T-cell (primary cell): ENCODE measurements around the gene KMT2D. TPM values are rescaled to one million over a fixed set of nuclear protein-coding genes. Genes with fewer than 3 reads are reported as not detected.

ENCODE experiments used
- ATAC-seq, 4 experiments: fragments of 200-7000 bp in 3 of 4; fragments of 150-1000 bp in 1 of 4; cut with Tn5 transposase; replicated peaks in 1 of 4; 1 replicate in 3 of 4; 2 replicates in 1 of 4; pipeline ENCODE4 v1.10.0; 2021; ENCODE audit warnings: moderate library complexity in 3 of 4, mild to moderate bottlenecking in 2 of 4, moderate number of reproducible peaks in 1 of 4
- CTCF ChIA-PET, 2 donors: fragments of 300-600 bp; sonication (Branson Sonifier 250); formaldehyde crosslinking; loops; one replicate each; lab custom pipeline; 2022; ENCODE audit warnings: antibody characterized with exemption in 2 of 2; lab: Charles Lee
- POLR2A ChIA-PET, 2 donors: fragments of 300-600 bp; sonication (Branson Sonifier 250); formaldehyde crosslinking; loops; one replicate each; lab custom pipeline; 2022; ENCODE audit warnings: antibody characterized with exemption in 2 of 2; lab: Charles Lee
- DNase-seq, 35 experiments: peaks; one replicate each; pipeline versions ENCODE4 v3.0.0 to v3.0.0-alpha.2; 2013 to 2023
- H3K27ac ChIP-seq: one replicate; pipeline ENCODE4 v1.5.1; 2013; ENCODE audit warnings: low read length
- H3K27me3 ChIP-seq, 2 experiments: replicated peaks in 1 of 2; 1 replicate in 1 of 2; 2 replicates in 1 of 2; pipeline versions ENCODE4 v1.6.1 to v1.7.0; 2013; ENCODE audit warnings: low read length in 1 of 2, mixed read lengths in 1 of 2; ENCODE audit not compliant: control insufficient read depth in 2 of 2, insufficient read depth in 2 of 2; ENCODE audit errors: extremely low read depth in 1 of 2
- H3K36me3 ChIP-seq, 2 donors: 1 replicate in 1 of 2; 2 replicates in 1 of 2; pipeline versions ENCODE4 v1.6.1 to v1.7.0; 2013; ENCODE audit warnings: low read length in 1 of 2; ENCODE audit not compliant: control insufficient read depth in 2 of 2, insufficient read depth in 1 of 2; ENCODE audit errors: extremely low read depth in 1 of 2
- H3K4me1 ChIP-seq, 2 experiments: 1 replicate in 1 of 2; 2 replicates in 1 of 2; pipeline versions ENCODE4 v1.6.1 to v1.7.0; 2013; ENCODE audit warnings: low read length in 2 of 2, mixed read lengths in 1 of 2; ENCODE audit not compliant: insufficient read depth in 2 of 2, control insufficient read depth in 1 of 2; ENCODE audit errors: extremely low read depth in 1 of 2
- H3K4me3 ChIP-seq, 2 donors: 1 replicate in 1 of 2; 2 replicates in 1 of 2; pipeline versions ENCODE4 v1.5.1 to v1.7.0; 2013; ENCODE audit warnings: mild to moderate bottlenecking in 2 of 2, low read length in 1 of 2, moderate library complexity in 1 of 2; ENCODE audit not compliant: control insufficient read depth in 1 of 2; ENCODE audit errors: extremely low read depth in 1 of 2
- H3K9me3 ChIP-seq: 2 replicates; pipeline ENCODE4 v1.7.0; 2013
- H3K27ac Mint-ChIP-seq, 2 donors: one replicate each; pipeline ENCODE4 v1.8.0; 2020 to 2021; ENCODE audit warnings: mild to moderate bottlenecking in 2 of 2, mixed read lengths in 2 of 2
- H3K27me3 Mint-ChIP-seq, 2 donors: one replicate each; pipeline ENCODE4 v1.8.0; 2021 to 2022; ENCODE audit warnings: mixed read lengths in 2 of 2
- H3K36me3 Mint-ChIP-seq: one replicate; pipeline ENCODE4 v1.8.0; 2021; ENCODE audit warnings: mixed read lengths
- H3K4me1 Mint-ChIP-seq, 3 donors: one replicate each; pipeline ENCODE4 v1.8.0; 2020 to 2022; ENCODE audit warnings: mixed read lengths in 3 of 3, mild to moderate bottlenecking in 1 of 3
- H3K4me3 Mint-ChIP-seq, 3 donors: one replicate each; pipeline ENCODE4 v1.8.0; 2020 to 2022; ENCODE audit warnings: mild to moderate bottlenecking in 3 of 3, mixed read lengths in 3 of 3, moderate library complexity in 3 of 3
- H3K9me3 Mint-ChIP-seq, 3 donors: one replicate each; pipeline ENCODE4 v1.8.0; 2020 to 2022; ENCODE audit warnings: mixed read lengths in 3 of 3
- WGBS: methylation state at CpG from one replicate; pipeline ENCODE4 v1.1.5; 2013; ENCODE audit warnings: missing lambda C conversion rate; ENCODE audit not compliant: insufficient coverage; 5-methylcytosine and 5-hydroxymethylcytosine counted together
- total RNA-seq, 35 experiments: library from RNA in 6 of 35; stranded (reverse) in 6 of 35; fragments of 120-200 nt in 1 of 35; gene quantifications; one replicate each; pipeline versions ENCODE4 v1.2.1 to v1.2.4 and lab custom pipeline; 2013 to 2026

Gene KMT2D
- total RNA-seq, 5 donors from 2014 or later (not counting 1 experiment from before 2014, with no cell fraction given) = 135 to 161 (median 152) TPM

DNA sequence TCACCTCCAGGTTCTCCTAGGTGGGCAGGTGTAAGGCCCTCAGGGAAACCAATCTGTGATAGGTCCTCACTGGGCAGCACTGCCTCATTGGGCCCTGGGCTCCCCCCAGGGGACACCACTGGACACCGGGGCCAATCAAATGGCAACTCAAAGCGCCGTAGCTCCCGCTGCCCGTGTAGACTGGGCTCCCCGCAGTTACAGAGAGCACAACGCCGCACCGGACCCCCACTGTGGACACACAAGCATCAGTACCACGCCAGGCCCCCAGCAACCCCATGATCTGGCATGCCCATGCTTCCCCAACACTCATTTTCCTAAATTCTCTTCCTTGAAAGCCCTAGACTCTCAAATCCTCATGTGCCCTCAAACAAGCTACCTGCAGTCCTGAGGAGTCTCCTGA lies 6.1 kb downstream of the KMT2D start:
- POLR2A ChIA-PET = no interaction called here
- ATAC-seq = no peak
- peaks cover 47 to 66% (median 65%) of the 10 kb centered on the region in 3 donors for H3K4me1 Mint-ChIP-seq
- Histone ChIP-seq H3K4me3 (no peak overlapping the region), H3K27me3 (no peaks in the 10 kb centered on the region), H3K4me1 (peaks cover 37 to 59% of the 10 kb centered on the region in 2 experiments), H3K27ac (no peak overlapping the region), H3K36me3 (peaks cover 35 to 57% of the 10 kb centered on the region in 2 donors), H3K9me3 (no peaks in the 10 kb centered on the region)
- peaks cover 46% of the 10 kb centered on the region for H3K36me3 Mint-ChIP-seq
- 99% methylated on average over 10 of the region's 10 CpGs for WGBS
- no peaks in the 10 kb centered on the region for H3K9me3 Mint-ChIP-seq
- no peaks in the 10 kb centered on the region for H3K27me3 Mint-ChIP-seq
- peak overlapping the region in 1 of 2 donors; percentile 17 for H3K27ac Mint-ChIP-seq
- no peak for DNase-seq
- peak overlapping the region in 1 of 3 donors; percentile 17 for H3K4me3 Mint-ChIP-seq
- CTCF ChIA-PET = interaction anchor here in 1 of 2 donors (1.4 to 1.9 kb wide), 2 partner anchors 11 to 32 kb away, joined by 5 to 6 read pairs; no protein-coding TSS in a partner anchor

DNA sequence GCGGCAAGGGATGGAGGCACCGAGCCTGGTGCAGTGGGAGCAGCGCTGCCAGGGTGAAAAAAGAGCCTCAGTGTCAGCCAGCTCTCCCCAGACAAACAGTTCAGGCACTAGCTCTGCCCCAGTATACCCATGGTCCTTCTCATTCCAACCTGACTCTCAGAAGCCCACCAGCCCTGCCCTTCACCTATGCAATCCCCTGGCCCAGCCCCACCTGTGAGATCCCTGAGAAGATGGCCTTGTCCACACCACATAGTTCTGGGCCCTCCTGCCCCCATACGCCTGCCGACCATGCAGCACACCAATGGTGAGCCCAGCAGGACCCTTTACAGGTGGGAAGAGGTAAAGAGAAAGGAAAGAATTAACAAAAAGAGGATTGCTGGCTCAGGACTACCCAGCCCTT lies 6.5 kb downstream of the KMT2D start:
- Histone ChIP-seq H3K4me1 (peaks cover 37 to 54% of the 10 kb centered on the region in 2 experiments), H3K27me3 (no peaks in the 10 kb centered on the region), H3K9me3 (no peaks in the 10 kb centered on the region), H3K27ac (no peak overlapping the region), H3K4me3 (no peak overlapping the region), H3K36me3 (peaks cover 36 to 61% of the 10 kb centered on the region in 2 donors)
- CTCF ChIA-PET = interaction anchor here in 1 of 2 donors (1.9 kb wide), 1 partner anchor 11 kb away, joined by 5 read pairs; no protein-coding TSS in a partner anchor
- 100% methylated on average over 1 of the region's 5 CpGs for WGBS
- no peak for ATAC-seq
- no peak for DNase-seq
- no peak overlapping the region for H3K4me3 Mint-ChIP-seq
- H3K27me3 Mint-ChIP-seq = no peaks in the 10 kb centered on the region
- H3K4me1 Mint-ChIP-seq = peaks cover 47 to 62% (median 60%) of the 10 kb centered on the region in 3 donors
- peaks cover 46% of the 10 kb centered on the region for H3K36me3 Mint-ChIP-seq
- H3K9me3 Mint-ChIP-seq = no peaks in the 10 kb centered on the region
- H3K27ac Mint-ChIP-seq = peak overlapping the region in 1 of 2 donors; percentile 11
- POLR2A ChIA-PET = no interaction called here

DNA sequence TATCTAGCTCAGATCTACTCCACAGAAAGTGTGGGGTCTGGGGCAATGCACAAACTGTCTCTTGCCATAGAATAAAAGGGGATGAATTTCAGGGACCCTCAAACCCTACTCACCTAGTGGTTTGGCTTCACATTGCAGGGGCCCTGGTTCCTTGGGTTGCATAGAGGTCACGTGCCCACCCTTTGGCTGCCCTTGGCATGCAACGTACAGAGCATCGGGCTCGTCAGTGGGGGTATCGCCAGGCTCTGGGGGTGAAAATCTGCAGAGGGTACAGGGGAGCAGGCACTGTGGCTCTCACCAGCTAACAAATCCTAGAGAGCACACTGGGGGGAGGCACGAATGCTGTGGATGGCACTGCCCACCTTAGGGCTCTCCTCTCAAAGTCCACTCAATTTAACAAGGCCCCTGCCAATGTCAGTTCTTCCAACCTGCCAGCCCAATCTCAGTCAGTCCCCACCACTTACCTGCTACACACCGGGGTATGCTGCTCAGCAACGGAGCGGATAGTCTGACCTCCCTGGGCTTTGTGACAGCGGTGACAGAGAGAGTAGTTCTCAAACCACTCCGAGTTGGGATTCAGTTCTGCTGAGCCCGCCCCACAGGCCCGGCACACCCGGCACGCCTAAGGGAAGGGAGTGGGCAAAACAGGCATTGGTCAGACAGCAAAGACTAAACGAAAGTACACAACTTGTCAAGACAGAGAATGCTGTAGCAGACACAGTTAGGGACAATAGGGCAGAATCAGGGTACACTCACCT lies 8.0 kb downstream of the KMT2D start:
- Mint-ChIP-seq H3K36me3 (peaks cover 60% of the 10 kb centered on the region), H3K27me3 (no peaks in the 10 kb centered on the region), H3K4me3 (no peak overlapping the region), H3K27ac (no peak overlapping the region), H3K9me3 (no peaks in the 10 kb centered on the region), H3K4me1 (peaks cover 33 to 48% (median 46%) of the 10 kb centered on the region in 3 donors)
- DNase-seq (no peak), ATAC-seq (no peak)
- ChIA-PET CTCF (no interaction called here), POLR2A (no interaction called here)
- Histone ChIP-seq H3K4me3 (no peak overlapping the region), H3K9me3 (no peaks in the 10 kb centered on the region), H3K4me1 (peaks cover 22 to 40% of the 10 kb centered on the region in 2 experiments), H3K27ac (no peak overlapping the region), H3K36me3 (peaks cover 36 to 76% of the 10 kb centered on the region in 2 donors), H3K27me3 (no peaks in the 10 kb centered on the region)
- WGBS = 96% methylated on average over 15 of the region's 16 CpGs

DNA sequence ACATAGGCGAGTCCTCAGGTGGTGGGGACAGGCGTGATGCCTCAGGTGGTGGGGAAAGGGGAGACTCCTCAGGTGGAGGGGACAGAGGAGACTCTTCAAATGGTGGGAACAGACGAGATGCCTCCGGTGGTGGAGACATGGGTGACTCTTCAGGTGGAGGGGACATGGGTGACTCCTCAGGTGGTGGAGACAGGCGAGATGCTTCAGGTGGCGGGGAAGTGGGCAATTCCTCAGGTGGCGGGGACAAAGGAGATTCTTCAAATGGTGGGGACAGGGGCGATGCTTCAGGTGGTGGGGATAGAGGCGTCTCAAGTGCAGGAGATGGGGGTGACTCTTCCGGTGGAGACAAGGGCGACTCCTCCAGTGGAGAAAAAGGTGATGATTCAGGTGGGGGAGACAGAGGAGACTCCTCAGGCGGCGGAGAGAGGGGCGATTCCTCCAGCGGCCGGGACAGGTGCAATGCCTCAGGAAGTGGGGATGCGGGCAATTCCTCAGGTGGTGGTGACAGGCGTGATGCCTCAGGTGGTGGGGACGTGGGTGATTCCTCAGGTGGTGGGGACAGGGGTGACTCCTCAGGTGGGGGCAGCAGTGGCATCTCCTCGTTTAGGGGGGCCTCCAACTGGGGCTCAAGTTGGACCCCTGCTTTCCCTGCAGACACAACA lies 8.7 kb downstream of the KMT2D start:
- no peaks in the 10 kb centered on the region for H3K9me3 ChIP-seq
- H3K27me3 ChIP-seq = no peaks in the 10 kb centered on the region
- H3K4me3 Mint-ChIP-seq = no peak overlapping the region
- ChIA-PET POLR2A (no interaction called here), CTCF (no interaction called here)
- no peak overlapping the region for H3K4me3 ChIP-seq
- peaks cover 63% of the 10 kb centered on the region for H3K36me3 Mint-ChIP-seq
- no peak overlapping the region for H3K27ac Mint-ChIP-seq
- no peak overlapping the region for H3K27ac ChIP-seq
- peaks cover 26 to 41% (median 38%) of the 10 kb centered on the region in 3 donors for H3K4me1 Mint-ChIP-seq
- 95% methylated on average over 16 of the region's 20 CpGs for WGBS
- DNase-seq (no peak), ATAC-seq (no peak)
- peaks cover 16 to 32% of the 10 kb centered on the region in 2 experiments for H3K4me1 ChIP-seq
- H3K36me3 ChIP-seq = peaks cover 36 to 82% of the 10 kb centered on the region in 2 donors
- no peaks in the 10 kb centered on the region for H3K27me3 Mint-ChIP-seq
- no peaks in the 10 kb centered on the region for H3K9me3 Mint-ChIP-seq

DNA sequence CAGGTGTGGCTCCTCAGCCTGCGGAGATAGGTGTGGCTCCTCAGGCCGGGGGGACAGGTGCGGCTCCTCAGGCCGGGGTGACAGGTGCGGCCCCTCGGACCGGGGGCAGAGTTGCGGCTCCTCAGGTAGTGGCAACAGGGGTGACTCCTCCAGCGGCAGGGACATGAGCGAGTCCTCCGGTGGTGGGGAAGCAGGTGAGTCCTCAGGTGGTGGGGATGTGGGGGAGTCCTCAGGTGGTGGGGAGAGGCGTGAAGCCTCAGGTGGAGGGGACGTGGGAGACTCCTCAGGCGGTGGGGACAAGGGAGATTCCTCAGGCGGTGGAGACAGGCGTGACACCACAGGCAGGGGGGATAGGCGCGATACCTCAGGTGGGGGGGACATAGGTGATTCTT lies 9.2 kb downstream of the KMT2D start:
- Histone ChIP-seq H3K36me3 (peaks cover 39 to 87% of the 10 kb centered on the region in 2 donors), H3K27me3 (no peaks in the 10 kb centered on the region), H3K9me3 (no peaks in the 10 kb centered on the region), H3K4me1 (peaks cover 11 to 27% of the 10 kb centered on the region in 2 experiments), H3K27ac (no peak overlapping the region), H3K4me3 (no peak overlapping the region)
- H3K36me3 Mint-ChIP-seq = peaks cover 67% of the 10 kb centered on the region
- ATAC-seq = no peak
- H3K27ac Mint-ChIP-seq = no peak overlapping the region
- peaks cover 20 to 35% (median 33%) of the 10 kb centered on the region in 3 donors for H3K4me1 Mint-ChIP-seq
- no peaks in the 10 kb centered on the region for H3K9me3 Mint-ChIP-seq
- no peak overlapping the region for H3K4me3 Mint-ChIP-seq
- 97% methylated on average over 15 of the region's 18 CpGs for WGBS
- no peaks in the 10 kb centered on the region for H3K27me3 Mint-ChIP-seq
- ChIA-PET CTCF (no interaction called here), POLR2A (no interaction called here)
- DNase-seq = no peak

DNA sequence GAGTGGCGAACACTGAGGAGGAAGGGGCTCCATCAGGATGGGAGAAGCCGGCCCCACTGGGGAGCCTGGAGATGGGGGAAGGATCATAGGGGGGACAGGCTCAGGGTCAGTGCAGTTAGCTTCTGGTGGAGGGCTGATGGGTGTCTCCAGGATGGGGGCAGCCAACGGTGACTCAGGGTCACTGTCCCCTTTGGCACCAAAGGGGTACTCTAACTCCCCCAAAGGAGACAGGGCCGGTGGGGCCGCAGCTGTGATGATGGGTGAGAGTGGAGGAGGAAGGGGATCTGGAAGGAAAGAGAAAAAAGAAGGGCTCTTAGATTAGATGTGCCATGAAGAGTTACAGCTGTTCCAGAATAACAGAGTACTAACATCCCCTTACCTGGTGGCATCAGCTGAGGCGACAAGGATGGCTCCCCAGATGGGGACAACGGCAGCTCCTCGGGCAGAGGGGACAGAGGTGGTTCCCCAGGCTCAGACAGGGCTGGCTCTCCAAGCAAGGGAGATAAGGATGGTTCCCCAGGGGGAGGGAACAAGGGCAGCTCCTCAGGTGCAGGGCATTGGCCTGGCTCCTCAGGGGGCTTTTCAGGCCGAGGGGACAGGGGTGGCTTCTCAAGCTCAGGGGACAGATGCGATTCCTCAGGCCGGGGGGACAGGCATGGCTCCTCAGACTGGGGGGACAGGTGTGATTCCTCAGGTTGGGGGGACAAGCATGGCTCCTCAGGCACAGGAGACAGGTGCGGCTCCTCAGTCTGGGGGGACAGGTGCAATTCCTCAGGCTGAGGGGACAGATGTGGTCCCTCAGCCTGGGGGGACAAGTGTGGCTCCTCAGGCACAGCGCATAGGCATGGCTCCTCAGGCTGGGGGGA lies 9.9 kb downstream of the KMT2D start:
- peaks cover 71% of the 10 kb centered on the region for H3K36me3 Mint-ChIP-seq
- POLR2A ChIA-PET = no interaction called here
- H3K27me3 ChIP-seq = no peaks in the 10 kb centered on the region
- H3K27ac ChIP-seq = no peak overlapping the region
- ATAC-seq = no peak
- no peak for DNase-seq
- H3K36me3 ChIP-seq = peaks cover 43 to 94% of the 10 kb centered on the region in 2 donors
- peaks cover 14 to 29% (median 27%) of the 10 kb centered on the region in 3 donors for H3K4me1 Mint-ChIP-seq
- H3K27ac Mint-ChIP-seq = no peak overlapping the region
- H3K4me3 ChIP-seq = no peak overlapping the region
- H3K9me3 Mint-ChIP-seq = no peaks in the 10 kb centered on the region
- 92% methylated on average over 7 of the region's 13 CpGs for WGBS
- CTCF ChIA-PET = no interaction called here
- no peaks in the 10 kb centered on the region for H3K27me3 Mint-ChIP-seq
- peaks cover 5 to 21% of the 10 kb centered on the region in 2 experiments for H3K4me1 ChIP-seq
- no peaks in the 10 kb centered on the region for H3K9me3 ChIP-seq
- H3K4me3 Mint-ChIP-seq = no peak overlapping the region
